ENCODE measurements around the gene EBLN1. TPM values are rescaled to one million over a fixed set of nuclear protein-coding genes. Genes with fewer than 3 reads are reported as not detected.

EBLN1 gene
- total and polyA plus RNA-seq, 2 of the 8 experiments (the other 6 are each of a cell fraction or from before 2014, with no cell fraction given): not detected

DNA sequence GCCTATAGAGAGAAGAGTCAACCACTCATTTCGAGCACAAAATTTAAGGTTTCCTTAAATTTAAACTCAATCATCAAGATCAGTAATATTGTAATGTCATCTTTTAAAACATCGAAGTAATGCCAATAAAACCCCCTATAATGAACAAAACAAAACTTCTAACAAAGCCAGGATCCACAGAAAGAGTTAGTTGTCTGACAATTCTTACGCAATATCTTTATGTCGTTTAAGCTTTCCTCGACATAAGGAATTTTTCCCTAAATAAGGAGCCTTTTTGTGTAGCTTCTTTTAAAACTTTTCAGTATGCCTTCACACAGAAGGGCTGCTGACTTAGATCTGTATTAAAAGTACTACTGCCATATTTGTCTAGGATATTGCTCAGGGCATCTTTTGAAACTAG lies 7.5 kb downstream of the EBLN1 start:
- WGBS, 2 experiments (ENCODE audit: extremely low coverage in 1 of 2, insufficient coverage in 1 of 2, insufficient read length in 1 of 2, insufficient replicate concordance in 2 of 2, low coverage in 1 of 2, low lambda C conversion rate in 2 of 2, missing lambda C conversion rate in 1 of 2): 90% methylated on average over 5 of the region's 5 CpGs; no CpG with 5 or more reads in 1 of the 2 experiments
- H2BK20ac ChIP-seq (ENCODE audit: low read length): no peak overlapping the region
- no peak overlapping the region for H3K18ac ChIP-seq (ENCODE audit: extremely low read depth, low read length)
- no peak overlapping the region for H4K91ac ChIP-seq (replicated peaks; ENCODE audit: insufficient read length, low read length)
- CTCF ChIA-PET (ENCODE audit: partially characterized antibody): no interaction called here
- H2AK5ac ChIP-seq (ENCODE audit: low read depth, low read length): no peak overlapping the region
- H3K14ac ChIP-seq (ENCODE audit: insufficient read length): no peak overlapping the region
- POLR2A ChIA-PET (ENCODE audit: partially characterized antibody): no interaction called here
- H3K9ac ChIP-seq (replicated peaks in 1 of 4; ENCODE audit: extremely low read depth in 1 of 4, low read depth in 3 of 4, low read length in 3 of 4): no peak overlapping the region
- H3K23me2 ChIP-seq (ENCODE audit: low read depth, low read length): no peaks in the 10 kb centered on the region
- H3K79me2 ChIP-seq (ENCODE audit: control insufficient read depth in 1 of 2, insufficient read depth in 2 of 2, low read length in 2 of 2): no peaks in the 10 kb centered on the region
- no peak overlapping the region for H3K4me2 ChIP-seq (ENCODE audit: insufficient read depth in 1 of 2, low read depth in 2 of 2, low read length in 2 of 2)
- no peak overlapping the region for H4K5ac ChIP-seq (ENCODE audit: insufficient read length, low read depth, low read length)
- no peaks in the 10 kb centered on the region for H3K27me3 ChIP-seq (replicated peaks in 1 of 4; ENCODE audit: control insufficient read depth in 3 of 4, extremely low read depth in 1 of 4, insufficient read depth in 3 of 4, low read length in 3 of 4)
- no peak overlapping the region for H2BK5ac ChIP-seq (ENCODE audit: low read depth, low read length)
- no peaks in the 10 kb centered on the region for H3K79me1 ChIP-seq (ENCODE audit: low read depth, low read length)
- H4K8ac ChIP-seq (ENCODE audit: extremely low read depth, insufficient read depth, low read length): no peak overlapping the region
- H3K9me3 ChIP-seq (ENCODE audit: insufficient read depth in 2 of 2, low read depth in 1 of 2, low read length in 1 of 2): no peaks in the 10 kb centered on the region
- H2BK120ac ChIP-seq (replicated peaks; ENCODE audit: low read depth, low read length): no peak overlapping the region
- no peak overlapping the region for H2AFZ ChIP-seq (ENCODE audit: low read length)
- no peak overlapping the region for H3K4me3 ChIP-seq (ENCODE audit: extremely low read depth in 1 of 4, insufficient read depth in 2 of 4, low read depth in 3 of 4, low read length in 4 of 4)
- TF ChIP-seq RAD21 (IDR thresholded peaks at IDR 0.05 in 1 of 2, conservative IDR thresholded peaks at IDR 0.05 in 1 of 2; ENCODE audit: low read depth in 2 of 2, low read length in 2 of 2) (no peak), CHD2 (IDR thresholded peaks at IDR 0.05; ENCODE audit: low read length) (no peak), CEBPB (IDR thresholded peaks at IDR 0.05; ENCODE audit: low read depth, low read length) (peak; percentile 92), SRF (IDR thresholded peaks at IDR 0.05; ENCODE audit: low read depth, low read length) (no peak)
- no peak overlapping the region for H3K23ac ChIP-seq (ENCODE audit: insufficient read length)
- H3K4me1 ChIP-seq (replicated peaks in 1 of 4; ENCODE audit: control insufficient read depth in 3 of 4, insufficient read depth in 4 of 4, low read length in 3 of 4): peaks cover 0 to 4% (median 2%) of the 10 kb centered on the region in 4 experiments; a peak in 2 of 7 replicates
- H3K27ac ChIP-seq (ENCODE audit: low read depth, low read length): no peak overlapping the region
- FAIRE-seq (no peak), DNase-seq (ENCODE audit: low read depth in 1 of 2, low spot score in 2 of 2) (no peak)
- no peak overlapping the region for H3K4ac ChIP-seq (replicated peaks; ENCODE audit: insufficient read length, low read depth, low read length)
- H3K56ac ChIP-seq (replicated peaks; ENCODE audit: insufficient read length, low read depth, low read length): no peak overlapping the region
- H3K36me3 ChIP-seq (ENCODE audit: control insufficient read depth in 2 of 4, insufficient read depth in 4 of 4, low read length in 3 of 4): no peaks in the 10 kb centered on the region
- no peak overlapping the region for H2BK15ac ChIP-seq (ENCODE audit: low read length)
- H4K20me1 ChIP-seq (replicated peaks in 1 of 2; ENCODE audit: control insufficient read depth in 1 of 2, insufficient read depth in 2 of 2, low read length in 2 of 2): no peaks in the 10 kb centered on the region
- H2BK12ac ChIP-seq (ENCODE audit: low read depth, low read length): no peak overlapping the region

Measured in H1 (cell line).